Activated naive CD8-positive, alpha-beta T cell treated with anti-CD3 and anti-CD28 coated beads, Interleukin-2, amount 50 U/mL, for 16 hours (primary cell): ENCODE data around the gene NOP58.
"Not testable (repeated sequence)": the region's sequence is repeated elsewhere in the genome, so short reads cannot be mapped to it uniquely, and the experiment has no call there.

Source experiments
- DNase-seq: peaks from one replicate; pipeline ENCODE4 v3.0.0-alpha.2; 2020; ENCODE audit warnings: low read depth, low spot score

Gene NOP58

DNA sequence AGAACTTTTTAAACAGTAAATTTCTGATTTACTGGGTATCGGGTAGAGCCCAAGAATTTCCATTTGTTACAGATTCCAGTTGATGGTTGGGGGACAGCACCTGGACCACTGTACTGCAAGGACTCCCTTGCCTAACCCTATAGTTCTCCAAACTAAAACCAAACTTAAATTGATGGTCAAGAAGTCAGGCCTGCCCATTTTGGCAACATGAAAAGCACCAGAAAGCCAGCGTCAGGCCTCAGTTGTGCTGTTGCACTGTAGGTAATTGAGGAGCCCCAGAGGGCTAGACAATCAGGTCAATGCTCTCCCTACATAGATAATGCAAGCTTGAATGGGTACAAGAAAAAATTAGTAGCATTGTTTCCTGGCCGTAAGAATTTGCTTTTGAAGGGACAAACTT is 40.5 kb downstream of the NOP58 start:
- DNase-seq: no peak

DNA sequence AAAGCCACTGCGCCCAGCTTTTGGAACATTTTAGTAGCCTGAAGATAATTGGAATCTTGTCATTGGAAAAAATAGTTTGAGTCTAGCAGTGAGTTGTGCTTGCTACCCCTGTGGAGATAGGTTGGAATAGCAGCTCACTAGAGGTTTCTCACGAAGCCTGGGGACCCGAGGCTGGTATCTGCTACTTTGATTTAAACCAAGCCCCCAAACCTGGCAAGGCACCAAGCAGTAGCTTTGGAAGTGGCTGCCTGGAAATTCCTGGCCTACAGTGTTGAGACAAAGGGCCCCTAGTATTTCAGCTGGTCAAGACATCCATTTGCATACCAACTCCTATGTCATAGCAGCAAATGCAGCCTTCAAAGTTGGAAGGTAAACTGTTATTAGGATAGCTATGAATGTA is 42.1 kb downstream of the NOP58 start:
- no peak for DNase-seq

DNA sequence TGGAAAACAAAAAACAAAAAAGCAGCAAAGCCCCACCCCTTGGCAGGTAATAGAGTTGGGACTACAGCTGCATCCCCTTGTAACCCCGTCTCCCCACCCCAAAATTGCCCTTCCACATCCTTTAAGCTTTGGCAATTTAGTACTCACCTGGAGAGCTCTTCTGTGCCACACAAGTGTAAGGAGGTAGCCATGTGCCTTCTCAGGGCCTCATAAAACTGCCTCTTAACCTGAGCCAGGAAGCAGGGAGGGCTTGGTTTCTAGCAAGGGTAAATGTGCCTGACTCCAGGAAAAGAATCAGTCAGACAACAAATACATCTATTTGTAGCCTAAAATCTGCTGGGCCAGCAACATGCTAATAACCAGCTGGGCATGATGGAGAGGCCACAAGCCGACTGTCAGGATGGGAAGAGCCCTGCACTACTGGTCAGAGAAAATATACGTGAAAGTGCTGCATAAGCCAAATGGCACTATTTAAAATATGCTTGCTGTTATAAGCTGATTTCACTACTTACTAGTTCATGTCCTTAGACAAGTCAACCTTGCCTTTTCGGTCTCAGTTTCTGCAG is 46.3 kb downstream of the NOP58 start:
- DNase-seq: no peak

DNA sequence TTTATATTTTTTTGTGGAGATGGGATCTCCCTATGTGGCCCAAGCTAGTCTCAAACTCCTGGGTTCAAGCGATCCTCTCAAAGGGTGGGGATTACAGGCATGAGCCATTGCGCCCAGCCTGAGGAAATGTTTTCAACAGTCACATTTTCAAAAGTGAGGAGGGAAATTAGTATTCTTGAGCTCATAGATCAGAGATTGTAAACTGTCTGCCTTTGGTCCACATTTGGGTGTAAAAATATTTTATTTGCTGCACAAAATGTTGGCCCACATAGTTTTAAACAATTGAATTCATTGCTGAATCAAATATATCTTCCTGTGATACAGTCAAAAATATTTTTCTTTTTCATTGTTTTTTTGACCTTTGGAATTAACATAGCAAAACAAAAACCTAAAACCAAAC is 48.6 kb downstream of the NOP58 start:
- DNase-seq: no peak

DNA sequence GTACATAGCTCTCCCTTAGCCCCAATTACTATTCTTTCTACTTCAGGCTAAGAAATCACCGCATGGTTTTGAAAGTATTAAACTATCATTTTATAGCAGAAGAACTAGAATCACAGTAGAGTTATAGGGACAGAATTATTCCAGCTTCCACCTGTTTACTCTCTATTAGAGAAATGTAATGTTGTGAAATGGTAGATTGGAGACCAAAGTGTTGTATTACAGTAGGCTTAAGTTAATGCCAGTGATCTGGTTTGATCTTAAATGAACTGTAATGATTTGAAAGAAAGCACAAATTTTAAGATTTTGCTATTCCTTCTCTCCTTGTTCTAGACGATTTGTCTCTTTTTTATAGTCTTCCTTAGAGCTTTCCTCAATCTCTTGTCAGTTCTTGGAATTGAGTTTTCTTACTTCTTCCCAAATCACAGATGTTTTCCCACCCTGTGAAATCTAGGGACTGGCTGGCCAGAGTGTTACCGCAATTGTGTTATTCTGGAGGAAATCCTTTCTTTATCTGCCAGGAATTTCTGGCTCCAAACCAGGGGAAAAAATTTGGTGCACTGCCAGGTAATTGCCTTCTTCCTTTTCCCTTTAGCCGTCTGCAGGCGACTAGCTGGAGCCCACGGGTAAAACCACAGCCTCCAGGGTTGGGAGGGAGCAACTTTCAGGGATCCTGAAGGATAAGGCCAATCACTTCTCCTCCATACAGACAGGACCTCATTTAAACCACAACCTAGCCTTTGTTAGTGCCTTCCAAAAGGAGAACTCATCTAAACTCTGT is 51.7 kb downstream of the NOP58 start:
- DNase-seq: no peak

DNA sequence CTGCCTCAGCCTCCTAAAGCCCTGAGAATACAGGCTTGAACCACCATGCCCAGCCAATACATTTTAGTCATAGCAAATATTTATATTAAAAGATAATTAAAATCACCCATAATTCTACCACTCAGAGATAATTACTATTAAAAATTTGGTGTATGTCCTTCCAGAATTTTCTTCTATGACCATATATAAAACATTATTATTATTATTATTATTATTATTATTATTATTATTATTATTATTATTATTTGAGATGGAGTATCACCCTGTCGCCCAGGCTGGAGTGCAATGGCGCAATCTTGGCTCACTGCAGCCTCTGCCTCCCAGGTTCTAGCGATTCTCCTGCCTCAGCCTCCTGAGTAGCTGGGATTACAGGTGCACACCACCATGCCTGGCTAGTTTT is 54.8 kb downstream of the NOP58 start:
- DNase-seq: not testable (repeated sequence)

DNA sequence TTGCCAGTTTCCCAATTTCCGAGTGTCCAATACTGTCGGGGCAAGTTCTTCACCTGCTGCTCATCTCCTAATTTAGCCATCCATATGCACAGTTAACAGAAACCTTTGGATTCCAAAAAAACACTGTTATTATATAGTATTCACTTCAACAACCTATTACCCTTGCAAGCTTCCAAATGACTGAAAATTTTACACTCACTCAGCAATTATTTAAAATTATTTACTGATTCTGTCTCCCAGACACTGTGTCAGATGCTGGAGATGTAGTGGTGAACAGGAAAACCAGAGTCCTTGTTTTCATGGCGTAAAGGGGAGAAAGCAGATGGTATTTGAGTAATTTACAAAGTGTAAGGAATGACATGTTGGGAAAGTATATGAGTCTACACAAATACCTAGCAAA is 56.9 kb downstream of the NOP58 start:
- DNase-seq: no peak

DNA sequence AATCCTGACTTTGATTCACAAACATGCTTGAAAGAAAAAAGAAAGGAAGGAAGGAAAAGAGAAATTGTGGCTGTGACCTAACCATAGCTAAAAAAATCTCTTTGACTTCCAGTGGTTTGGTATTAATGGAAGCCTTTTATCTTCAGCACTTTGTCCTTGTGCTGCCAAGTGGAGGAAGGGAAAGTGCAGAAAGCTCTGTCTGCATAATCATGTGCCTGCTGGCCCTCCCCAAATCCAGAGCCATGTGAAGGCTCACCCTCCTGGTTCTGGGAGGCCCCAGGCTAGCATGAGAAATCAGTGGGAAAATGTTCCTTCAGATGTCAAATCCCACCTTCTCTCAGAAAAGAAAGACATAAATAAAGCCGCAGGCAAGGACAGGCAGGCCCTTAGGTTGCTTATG is 62.3 kb downstream of the NOP58 start:
- no peak for DNase-seq

DNA sequence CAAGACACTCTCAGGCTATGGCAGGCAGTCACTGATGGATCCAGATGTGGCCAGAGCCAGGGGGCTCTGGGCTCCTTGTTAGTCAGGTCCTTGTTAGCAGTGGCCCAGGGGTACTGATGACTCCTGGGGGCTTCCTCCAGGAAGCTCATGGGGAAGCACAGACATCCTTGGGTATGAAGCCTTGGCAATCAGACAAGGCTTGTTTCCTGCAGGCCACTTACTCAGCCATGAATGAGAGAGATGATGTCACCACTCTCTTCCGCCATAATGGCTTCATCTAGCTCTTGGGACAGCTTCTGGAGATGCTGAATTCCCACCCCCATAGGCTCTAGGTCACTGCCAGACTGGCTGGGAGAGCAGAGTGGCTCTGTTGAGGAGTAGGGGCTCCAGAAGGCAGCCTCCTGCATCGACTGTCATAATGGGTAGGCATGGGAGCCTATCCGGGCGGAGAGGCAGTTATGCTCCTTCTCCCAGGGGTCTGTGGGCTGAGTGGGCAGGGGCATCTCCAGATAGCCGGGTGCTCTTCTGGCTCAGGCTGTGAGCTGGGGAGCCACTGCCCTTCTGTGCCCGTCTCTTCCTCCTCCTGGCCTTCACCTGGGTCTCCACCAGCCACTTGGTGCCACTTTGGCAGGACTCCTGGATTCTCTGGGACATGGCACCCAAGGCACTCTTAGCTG is 70.4 kb downstream of the NOP58 start:
- DNase-seq: no peak

DNA sequence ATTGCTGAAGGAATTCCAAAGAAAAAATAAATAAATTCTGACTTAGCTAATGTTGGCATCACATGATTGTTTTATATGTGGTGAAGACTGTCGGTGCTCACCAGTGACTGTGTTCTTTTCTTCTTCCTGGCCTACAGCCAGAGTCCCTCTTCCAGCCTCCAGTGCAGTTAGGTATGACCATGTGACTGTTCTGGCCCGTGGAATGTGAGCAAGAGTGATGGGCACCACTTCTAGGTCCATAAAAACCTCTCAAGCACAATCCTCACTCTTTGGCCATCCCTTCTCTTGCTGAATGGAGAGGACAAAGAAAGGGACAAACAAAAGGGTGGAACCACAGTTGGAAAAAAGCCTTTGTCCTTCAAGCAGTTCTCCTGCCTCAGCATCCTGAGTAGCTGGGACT is 71.6 kb downstream of the NOP58 start:
- no peak for DNase-seq

DNA sequence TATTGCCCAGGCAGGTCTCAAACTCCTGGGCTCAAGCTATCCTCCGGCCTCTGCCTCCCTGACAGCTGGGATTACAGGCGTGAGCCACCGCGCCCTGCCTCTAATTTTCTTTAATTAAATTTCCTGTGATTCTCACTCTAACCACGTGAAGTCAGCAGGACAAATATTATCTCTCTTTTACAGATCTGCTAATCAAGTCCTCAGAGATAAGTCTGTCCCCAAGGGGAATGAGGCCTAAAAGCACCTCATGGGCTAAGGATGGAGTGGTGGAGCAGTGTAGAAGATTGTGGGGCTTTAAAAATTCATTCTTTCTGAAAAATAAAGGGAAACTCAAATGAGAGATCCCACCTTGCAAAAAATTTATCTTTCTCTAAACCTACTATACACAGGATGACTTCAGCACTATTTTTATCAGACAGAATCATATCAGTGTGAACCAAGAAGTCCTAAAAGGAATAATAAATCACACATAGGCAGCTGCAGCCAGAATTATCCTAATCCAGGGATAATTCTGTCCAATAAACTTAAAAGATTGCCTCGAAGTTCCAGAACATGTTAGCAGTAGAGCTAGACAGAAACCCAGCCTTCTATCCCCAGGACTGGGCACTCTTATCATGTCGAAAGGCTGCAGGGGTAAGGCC is 72.3 kb downstream of the NOP58 start:
- DNase-seq: no peak

DNA sequence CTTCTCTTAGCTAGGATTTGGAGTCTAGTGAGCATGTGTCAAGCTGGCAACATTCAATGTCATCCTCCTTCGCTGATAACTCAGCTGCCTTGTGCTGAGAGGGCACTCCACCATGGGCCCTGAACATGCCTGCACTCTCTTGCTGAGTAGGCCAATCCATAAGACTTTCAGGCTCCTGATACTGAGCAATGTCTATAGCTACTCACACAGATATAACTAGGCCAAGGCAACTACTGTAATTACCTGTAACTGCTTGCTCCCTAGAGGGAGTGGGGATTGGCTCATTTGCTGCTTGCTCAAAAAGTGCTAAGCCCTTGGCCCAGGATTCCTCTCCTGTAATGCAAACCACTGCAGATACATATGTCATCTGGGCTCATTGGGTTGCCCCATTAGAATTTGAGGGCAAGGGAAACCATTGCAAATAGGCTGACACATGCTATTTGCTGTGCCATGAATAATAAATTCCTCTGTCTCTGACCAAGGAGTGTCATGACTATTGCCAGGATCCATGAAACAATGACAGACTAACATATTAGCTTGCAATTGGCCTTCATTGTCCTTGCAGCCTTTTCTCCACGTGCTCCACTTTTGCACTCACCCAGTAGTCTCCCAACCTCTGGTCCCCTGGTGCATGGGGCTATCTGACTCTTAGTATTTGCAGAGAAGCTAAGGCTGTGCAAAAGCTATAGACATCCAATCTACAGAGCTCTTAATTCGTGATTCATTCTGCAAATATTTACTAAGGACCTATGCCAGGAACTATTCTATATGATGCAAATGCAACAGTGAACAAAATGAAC is 73.7 kb downstream of the NOP58 start:
- no peak for DNase-seq

DNA sequence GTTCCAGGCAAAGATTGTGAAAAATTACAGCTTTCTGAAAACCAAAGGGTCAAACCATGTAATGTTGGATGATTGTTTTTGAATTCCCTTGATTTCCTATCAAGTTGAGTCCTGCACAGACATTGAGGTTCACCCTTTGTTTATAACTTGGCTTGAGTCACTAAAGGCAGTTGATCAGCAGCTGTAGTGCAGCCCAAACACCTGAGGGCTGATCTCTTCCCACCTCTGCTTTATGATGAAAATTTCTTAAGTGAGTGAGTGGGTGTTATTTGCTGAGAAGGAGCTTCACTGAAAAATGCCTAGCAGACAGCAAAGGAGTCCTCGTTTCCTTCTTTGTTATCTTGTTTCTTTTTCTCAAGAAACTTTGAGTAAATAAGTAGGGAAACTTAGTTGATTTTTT is 78.6 kb downstream of the NOP58 start:
- no peak for DNase-seq

DNA sequence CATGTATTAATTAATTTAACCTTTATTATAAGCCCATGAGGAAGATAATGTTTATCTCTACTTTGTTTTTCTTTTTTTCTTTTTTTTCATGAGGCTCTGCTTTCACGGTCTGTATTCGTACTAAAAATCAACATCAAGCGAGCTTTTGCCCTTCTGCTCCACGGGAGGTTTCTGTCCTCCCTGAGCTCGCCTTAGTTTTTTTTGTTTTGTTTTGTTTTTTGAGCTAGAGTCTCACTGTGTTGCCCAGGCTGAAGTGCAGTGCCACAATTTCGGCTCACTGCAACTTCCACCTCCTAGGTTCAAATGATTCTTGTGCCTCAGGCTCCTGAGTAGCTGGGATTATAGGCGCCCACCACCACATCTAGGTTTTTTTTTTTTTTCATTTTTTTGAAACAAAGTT is 80.6 kb downstream of the NOP58 start:
- DNase-seq: no peak
